ENCODE data around the gene DGLUCY. TPM values are rescaled to one million over a fixed set of nuclear protein-coding genes. Genes with fewer than 3 reads are reported as not detected.

Gene DGLUCY, protein sequence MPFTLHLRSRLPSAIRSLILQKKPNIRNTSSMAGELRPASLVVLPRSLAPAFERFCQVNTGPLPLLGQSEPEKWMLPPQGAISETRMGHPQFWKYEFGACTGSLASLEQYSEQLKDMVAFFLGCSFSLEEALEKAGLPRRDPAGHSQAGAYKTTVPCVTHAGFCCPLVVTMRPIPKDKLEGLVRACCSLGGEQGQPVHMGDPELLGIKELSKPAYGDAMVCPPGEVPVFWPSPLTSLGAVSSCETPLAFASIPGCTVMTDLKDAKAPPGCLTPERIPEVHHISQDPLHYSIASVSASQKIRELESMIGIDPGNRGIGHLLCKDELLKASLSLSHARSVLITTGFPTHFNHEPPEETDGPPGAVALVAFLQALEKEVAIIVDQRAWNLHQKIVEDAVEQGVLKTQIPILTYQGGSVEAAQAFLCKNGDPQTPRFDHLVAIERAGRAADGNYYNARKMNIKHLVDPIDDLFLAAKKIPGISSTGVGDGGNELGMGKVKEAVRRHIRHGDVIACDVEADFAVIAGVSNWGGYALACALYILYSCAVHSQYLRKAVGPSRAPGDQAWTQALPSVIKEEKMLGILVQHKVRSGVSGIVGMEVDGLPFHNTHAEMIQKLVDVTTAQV
- 17.5 to 22.1 TPM (median 20.3 TPM) in 5 replicates for total RNA-seq (2022; extraction: Qiagen RNA extraction)

DNA sequence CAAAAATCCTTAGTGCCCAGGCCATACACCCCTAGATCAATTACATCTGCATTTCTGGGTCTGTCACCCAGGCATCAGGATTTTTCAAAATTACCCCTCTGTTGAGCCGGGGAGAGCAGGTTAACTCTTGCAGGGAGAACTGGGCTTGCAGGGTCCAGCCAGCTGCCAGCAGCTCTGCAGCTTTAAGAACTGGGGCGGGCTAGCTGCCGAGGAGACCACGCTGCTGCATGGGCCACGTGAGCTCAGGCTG lies at the start of gene DGLUCY:
Gene DGLUCY, plus strand, starts transcription at position 245 of the 250 bp plus-strand sequence. CDS start 46,222 bp downstream, outside the sequence.

DNA sequence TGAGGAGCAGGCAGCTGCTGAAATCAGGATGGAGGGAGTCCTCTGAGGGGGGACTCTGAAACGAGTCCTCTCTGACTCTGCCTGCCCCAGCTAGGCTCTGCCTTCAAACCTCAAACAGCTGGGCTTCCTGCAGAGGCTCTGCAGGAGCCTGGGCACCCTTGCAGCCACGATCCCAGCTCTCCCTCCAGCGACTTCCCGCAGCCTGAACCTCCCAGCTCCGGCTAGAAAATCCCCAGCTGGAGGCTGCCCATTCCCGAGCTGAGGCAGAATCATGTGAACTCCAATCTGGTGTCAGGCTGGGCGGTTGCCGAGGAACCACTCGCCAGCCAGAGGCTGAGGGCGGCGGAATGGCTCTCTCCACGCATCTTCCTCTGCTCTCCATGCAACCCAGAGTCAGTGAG lies 130.6 kb downstream of the DGLUCY start, which contains the start of gene GPR68:
Gene GPR68, minus strand, starts transcription at position 204 of the 401 bp plus-strand sequence. CDS start 9,654 bp downstream, outside the sequence.

Other genes with a start within 250 kb of the DGLUCY start
- gene RPS6KA5, start 53.4 kb upstream of the DGLUCY start, total RNA-seq (2022; extraction: Qiagen RNA extraction), result 4.7 to 7.7 TPM (median 7.1 TPM) in 5 replicates
- gene GPR68, start 130.6 kb downstream of the DGLUCY start, total RNA-seq (2022; extraction: Qiagen RNA extraction), result 0.20 to 0.48 TPM (median 0.29 TPM) in 5 replicates

Measured in A549 treated with dexamethasone at 1 μM for 4 hours (cell line).